Right lobe of liver (tissue), 4 donors: ENCODE results near the gene MBOAT7.
A peak's percentile ranks its signal among the peaks of the same experiment; 100 is the strongest.

ENCODE experiments used
- POLR2A ChIP-seq: fragments of 450-650 bp; IDR thresholded peaks from one replicate; pipeline ENCODE4 v1.6.1; 2017; ENCODE audit warnings: antibody characterized with exemption, mild to moderate bottlenecking
- TF ChIP-seq, protein P1 (sequence below), 4 donors: fragments of 200-600 bp in 3 of 4; fragments of 450-650 bp in 1 of 4; IDR thresholded peaks; one replicate each; pipeline versions ENCODE4 v1.5.1 to v1.8.0; 2016 to 2022; ENCODE audit warnings: antibody characterized with exemption in 4 of 4, mild to moderate bottlenecking in 2 of 4
- donor health status: DM: no; HTN: no; CAD: no.
- donor health status: DM: no; HTN: no; CAD: no.
- donor health status: DM: no; HTN: yes; CAD: no.

- TF ChIP-seq, protein P1, sequence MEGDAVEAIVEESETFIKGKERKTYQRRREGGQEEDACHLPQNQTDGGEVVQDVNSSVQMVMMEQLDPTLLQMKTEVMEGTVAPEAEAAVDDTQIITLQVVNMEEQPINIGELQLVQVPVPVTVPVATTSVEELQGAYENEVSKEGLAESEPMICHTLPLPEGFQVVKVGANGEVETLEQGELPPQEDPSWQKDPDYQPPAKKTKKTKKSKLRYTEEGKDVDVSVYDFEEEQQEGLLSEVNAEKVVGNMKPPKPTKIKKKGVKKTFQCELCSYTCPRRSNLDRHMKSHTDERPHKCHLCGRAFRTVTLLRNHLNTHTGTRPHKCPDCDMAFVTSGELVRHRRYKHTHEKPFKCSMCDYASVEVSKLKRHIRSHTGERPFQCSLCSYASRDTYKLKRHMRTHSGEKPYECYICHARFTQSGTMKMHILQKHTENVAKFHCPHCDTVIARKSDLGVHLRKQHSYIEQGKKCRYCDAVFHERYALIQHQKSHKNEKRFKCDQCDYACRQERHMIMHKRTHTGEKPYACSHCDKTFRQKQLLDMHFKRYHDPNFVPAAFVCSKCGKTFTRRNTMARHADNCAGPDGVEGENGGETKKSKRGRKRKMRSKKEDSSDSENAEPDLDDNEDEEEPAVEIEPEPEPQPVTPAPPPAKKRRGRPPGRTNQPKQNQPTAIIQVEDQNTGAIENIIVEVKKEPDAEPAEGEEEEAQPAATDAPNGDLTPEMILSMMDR (IDR thresholded peaks at IDR 0.05), result peak; percentile 89 to 97 (median 90)
- no peak for TF ChIP-seq POLR2A
These were observed 41.9 kb upstream of the MBOAT7 start for GRCh38 chr19:54231077-54231931.
